Measurements from ENCODE around the gene C16orf92.
A peak's percentile ranks its signal among the peaks of the same experiment; 100 is the strongest.
"Not testable (repeated sequence)": the region's sequence is repeated elsewhere in the genome, so short reads cannot be mapped to it uniquely, and the experiment has no call there.

C16orf92 gene

DNA sequence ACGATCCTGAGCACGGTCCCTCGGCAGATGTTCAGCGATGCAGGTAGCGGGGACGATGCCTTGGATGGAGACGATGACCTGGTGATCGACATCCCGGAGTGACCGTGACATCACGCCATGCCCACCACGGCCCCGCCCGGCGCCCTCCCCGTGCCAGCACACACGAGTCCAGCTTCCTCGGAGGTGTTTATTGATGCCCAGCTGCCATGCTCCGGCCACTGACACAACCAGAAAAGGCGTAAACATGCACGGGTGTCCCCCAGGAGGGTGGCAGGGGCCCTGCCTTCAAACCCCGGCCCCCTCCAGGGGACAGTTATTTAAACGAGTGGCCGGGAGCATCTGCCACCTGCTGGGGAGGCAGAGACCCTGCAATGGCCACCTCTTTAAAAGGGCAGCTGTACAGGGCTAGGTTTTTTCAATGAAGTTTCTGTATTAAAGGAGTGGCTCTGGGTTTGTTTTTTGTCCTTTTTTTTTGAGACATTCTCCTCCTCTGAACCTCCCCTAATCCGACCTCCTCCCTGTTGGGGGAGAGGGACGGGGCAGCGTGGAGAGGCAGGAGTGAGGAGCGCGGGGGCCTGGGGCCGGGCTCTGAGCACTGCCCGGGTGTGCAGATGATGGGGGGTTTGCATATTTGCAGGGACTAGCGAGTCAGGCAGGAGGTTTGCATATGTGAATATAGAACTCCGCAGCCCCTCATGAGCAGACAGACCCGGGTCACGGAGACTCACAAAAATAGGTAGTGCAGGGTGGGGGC, 17.5 kb upstream of the C16orf92 start:
- DNase-seq = no peak

GRCh38 chr16:30006095-30006473, 16.9 kb upstream of the C16orf92 start:
- no peak for DNase-seq

DNA sequence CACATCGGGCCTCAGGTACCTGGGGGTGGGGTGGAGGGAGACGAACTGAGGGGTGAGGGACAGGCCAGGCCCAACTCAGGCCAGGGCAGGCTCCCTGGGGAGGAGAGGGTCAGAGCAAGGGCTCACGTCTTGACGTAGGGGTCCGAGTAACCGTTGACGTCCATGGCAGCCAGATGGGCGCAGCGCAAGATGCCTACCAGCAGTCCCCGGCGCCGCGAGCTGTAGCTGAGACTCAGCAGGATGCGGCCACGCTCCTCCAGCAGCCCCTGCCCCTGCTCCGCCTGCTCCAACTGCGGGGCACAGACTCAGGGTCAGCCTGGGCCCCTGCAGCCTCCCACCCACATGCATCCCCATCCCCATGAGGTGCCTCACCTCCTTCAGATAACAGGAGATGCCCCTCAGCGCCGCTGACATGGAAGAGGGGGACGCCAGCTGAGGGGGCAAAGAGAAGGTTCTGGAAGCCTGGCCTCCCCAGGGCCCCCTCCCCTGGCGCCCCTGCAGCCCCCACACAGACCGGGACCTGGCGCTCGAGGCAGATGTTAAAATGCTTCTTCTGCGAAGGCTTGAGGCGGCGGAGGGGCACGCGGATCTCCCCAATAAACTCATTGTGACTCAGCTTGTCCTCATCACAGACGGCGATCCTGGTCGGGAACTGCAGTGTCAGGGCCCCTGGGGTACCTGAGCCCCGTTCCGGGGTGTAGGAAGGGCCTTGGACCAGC, 16.2 kb upstream of the C16orf92 start:
- DNase-seq = no peak

GRCh38 chr16:30007378-30007895, 15.6 kb upstream of the C16orf92 start:
- DNase-seq = no peak

DNA sequence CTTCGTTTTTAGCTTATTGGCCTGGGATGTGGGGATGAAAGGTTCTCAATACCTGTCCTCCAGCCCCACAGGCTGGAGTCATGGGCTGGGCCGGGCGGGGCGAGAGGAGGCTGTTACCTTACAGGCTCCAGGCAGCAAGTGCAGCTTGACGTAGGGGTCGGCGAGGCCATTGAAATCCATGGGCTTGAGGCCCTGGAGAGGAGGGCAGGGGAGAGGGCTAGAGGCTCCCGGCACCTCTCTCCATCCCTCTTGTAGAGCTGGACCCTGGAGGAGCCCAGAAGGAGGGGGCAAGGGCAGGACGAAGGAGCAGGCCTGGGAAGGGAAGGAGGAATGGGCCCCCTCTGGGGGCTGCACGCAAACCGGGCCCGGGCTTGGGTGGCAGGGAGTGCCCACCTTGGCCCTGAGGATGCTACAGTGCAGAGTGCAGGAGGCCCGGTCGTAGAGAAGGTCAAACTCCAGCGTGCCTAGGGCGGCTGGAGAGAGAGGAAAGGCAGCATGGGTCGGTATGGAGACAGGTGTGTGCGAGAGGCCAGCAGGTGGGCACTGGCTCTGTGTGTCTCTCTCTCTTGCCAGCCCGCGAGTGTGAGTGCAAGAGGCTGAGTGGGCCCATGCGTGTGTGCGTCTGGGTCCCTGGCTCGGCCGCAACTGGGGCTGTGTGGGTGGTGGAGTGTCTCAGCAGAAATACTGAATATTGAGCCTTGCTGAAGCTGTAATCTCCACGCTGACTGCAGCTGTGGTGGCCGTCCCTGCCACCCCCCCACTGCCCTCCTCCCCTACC, 13.7 kb upstream of the C16orf92 start:
- DNase-seq = no peak

GRCh38 chr16:30009990-30010843, 12.8 kb upstream of the C16orf92 start:
- DNase-seq = no peak

DNA sequence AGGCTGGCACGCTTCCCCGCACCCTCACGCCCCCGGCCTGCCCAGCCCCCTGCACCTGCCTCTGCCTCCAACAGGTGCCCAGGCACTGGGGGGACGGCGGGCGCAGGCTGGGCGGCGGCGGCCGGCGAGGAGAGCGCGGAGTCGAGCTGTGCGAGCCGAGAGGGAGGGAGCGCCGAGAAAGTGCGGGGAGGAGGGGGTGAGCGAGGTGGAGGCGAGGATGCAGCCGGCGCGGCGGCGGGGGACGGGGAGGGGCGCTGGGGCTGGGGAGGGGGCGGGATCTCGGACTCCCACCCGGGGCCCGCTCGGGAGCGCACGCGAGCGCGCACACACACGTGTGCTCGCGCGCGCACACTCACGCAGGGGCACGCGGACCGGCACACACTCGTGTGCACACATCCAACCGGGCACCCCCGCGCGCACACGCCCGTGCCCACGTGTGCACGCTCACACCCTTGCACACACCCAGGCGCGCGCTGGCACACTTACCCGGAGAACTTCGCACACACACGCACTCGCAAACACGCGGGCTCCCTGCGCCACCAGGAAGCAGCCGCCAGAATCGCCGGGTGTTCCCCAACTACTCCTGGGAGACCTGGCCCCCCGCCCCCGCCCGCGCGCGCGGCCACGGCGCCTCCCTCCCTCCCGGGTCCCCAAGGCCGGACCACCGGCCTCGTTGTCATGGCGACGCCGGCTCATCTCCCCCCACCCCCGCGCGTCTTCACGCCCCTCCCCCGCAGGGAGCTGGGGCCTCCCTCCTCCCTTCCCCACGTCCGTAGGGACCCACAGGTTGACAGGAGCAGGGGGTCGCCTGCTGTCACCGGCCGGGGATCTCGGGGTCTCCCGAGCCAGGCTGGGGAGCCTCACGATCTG, 11.9 kb upstream of the C16orf92 start, which contains the start of gene DOC2A:
Gene DOC2A (minus strand): TSS at position 184 of the 870 bp plus-strand sequence. CDS start 805 bp downstream, outside the sequence.
- peak; percentile 41 for DNase-seq

DNA sequence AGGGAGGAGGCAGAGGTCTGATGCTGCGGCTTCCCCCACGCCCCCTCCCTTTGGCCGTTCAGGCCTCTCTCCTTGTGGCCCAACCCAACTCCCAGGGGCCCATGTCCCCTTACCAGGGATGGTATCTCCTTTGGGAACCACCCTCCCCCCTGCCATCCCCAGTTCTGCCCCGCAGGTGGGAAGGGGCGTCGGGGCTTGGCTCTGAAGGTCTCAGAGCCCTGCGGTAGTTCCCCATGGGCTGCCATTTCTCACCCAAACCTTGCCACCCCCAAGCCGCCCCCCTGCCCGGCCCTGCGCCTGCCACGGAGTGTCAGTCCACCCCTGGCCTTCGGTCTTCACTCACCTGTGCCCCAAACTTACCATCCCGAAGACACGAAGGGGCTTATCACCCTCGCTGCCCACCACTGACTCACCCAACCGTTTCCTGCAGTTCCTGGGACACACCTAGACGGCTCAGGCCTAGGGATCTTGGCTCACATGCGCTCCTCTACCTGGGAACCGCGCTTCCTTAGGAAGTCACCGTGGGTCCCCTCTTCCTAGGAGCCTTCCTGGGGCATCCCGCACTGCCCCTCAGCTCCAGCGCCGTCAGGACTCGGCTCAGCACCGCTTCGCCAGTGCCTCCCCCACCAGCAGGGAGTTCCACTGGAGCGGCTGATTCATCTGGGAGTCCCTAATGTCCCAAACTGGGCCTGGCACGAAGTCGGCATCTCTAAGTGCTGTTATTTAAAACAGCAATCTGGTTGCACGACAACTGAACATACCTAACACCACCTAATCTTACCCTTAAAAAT, 11.1 kb upstream of the C16orf92 start:
- DNase-seq = no peak

GRCh38 chr16:30012598-30012997, 10.4 kb upstream of the C16orf92 start:
- not testable (repeated sequence) for DNase-seq

- not testable (repeated sequence) for DNase-seq
Measured at GRCh38 chr16:30015450-30015849, 7.5 kb upstream of the C16orf92 start.

- no peak for DNase-seq
Measured at GRCh38 chr16:30016555-30017276, 6.3 kb upstream of the C16orf92 start.

GRCh38 chr16:30017277-30017656, 5.7 kb upstream of the C16orf92 start:
- DNase-seq = no peak

DNA sequence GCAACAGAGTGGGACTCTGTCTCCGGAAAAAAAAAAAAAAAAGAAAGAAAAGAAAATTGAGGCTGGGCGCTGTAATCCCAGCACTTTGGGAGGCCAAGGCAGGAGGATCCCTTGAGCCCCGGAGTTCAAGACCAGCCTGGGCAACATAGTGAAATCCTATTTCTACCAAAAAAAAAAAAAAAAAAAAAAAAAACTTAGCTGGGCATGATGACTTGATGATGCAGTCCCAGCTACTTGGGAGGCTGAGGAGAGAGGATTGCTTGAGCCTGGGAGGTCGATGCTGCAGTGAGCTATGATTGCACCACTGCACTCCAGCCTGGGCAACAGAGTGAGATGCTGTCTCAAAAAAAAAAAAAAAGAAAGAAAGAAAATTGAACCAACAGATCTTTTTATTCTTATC, 5.1 kb upstream of the C16orf92 start:
- DNase-seq = not testable (repeated sequence)

DNA sequence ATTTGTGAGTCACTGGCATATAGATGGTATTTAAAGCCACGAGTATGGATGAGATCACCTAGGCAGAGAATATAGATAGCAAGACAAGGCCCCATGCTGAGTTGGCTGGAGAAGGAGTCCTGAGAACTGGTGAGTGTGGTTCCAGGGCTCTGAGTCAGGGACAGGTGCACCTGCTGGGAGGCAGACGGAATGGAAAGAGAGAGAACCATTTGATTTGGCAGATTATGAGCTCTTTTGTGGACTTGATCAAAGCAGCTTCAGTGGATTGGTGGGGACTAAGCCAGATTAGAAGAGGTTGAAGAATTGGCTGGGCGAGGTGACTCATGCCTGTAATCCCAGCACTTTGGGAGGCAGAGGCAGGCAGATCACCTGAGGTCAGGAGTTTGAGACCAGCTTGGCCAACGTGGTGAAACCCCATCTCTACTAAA, 4.3 kb upstream of the C16orf92 start:
- no peak for DNase-seq

DNA sequence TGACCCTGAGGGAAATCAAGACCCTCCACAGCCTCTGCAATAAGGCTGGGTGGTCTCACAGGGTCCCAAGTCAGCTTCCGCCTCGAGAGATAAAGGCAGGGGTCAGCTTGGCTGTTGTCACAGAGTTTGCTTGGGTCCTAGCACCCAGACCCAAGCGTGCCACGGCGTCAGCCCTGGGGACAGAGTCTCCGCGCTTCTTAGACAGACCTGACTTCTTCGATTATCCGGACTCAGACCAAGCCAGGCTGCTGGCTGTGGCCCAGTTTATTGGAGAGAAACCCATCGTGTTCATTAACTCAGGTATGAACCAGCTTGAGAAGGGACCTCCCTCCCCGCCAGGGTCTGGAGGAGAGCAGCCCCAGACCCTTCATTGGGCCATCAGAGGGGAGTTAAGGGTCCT, 588 bp downstream of the C16orf92 start:
- no peak for DNase-seq

- no peak for DNase-seq
Measured at GRCh38 chr16:30024451-30024850, 1.5 kb downstream of the C16orf92 start.

- DNase-seq = no peak
Measured at GRCh38 chr16:30025156-30025555, 2.2 kb downstream of the C16orf92 start.

- DNase-seq = no peak
Measured at GRCh38 chr16:30025574-30025973, 2.6 kb downstream of the C16orf92 start.

DNA sequence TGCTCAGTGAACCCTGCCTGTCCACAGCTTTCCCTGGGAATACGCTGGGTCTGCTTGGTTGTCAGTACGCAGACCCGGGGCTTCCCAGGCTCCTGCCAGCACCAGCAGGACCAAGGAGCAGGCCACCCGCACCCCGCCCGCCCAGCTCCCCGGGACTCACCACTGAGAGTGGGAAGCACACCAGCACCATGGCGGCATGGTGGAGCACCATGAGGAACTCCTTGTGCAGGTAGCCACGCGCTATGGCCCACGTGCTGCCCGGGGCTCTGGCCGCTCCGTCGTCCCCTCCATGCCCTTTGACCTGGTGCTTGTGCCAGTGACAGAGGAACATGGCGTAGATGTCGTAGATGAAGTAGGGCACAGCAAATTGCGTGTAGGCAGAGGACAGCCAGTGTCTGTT, 3.5 kb downstream of the C16orf92 start:
- DNase-seq = no peak
